Measurements from ENCODE around the gene ADAMTSL1.

GRCh38 chr9:18905028-18905882, 431.3 kb downstream of the ADAMTSL1 start:
- TF ChIP-seq, protein P1, sequence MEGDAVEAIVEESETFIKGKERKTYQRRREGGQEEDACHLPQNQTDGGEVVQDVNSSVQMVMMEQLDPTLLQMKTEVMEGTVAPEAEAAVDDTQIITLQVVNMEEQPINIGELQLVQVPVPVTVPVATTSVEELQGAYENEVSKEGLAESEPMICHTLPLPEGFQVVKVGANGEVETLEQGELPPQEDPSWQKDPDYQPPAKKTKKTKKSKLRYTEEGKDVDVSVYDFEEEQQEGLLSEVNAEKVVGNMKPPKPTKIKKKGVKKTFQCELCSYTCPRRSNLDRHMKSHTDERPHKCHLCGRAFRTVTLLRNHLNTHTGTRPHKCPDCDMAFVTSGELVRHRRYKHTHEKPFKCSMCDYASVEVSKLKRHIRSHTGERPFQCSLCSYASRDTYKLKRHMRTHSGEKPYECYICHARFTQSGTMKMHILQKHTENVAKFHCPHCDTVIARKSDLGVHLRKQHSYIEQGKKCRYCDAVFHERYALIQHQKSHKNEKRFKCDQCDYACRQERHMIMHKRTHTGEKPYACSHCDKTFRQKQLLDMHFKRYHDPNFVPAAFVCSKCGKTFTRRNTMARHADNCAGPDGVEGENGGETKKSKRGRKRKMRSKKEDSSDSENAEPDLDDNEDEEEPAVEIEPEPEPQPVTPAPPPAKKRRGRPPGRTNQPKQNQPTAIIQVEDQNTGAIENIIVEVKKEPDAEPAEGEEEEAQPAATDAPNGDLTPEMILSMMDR (IDR thresholded peaks at IDR 0.05; ENCODE audit: extremely low read depth in 1 of 2, insufficient read depth in 1 of 2, low read depth in 1 of 2, low read length in 2 of 2), result no peak
- TF ChIP-seq EZH2 (IDR thresholded peaks at IDR 0.05; ENCODE audit: borderline replicate concordance, low read depth, low read length, severe bottlenecking), result no peak
- no peak for TF ChIP-seq MAX (IDR thresholded peaks at IDR 0.05; ENCODE audit: insufficient read depth, insufficient read length)
- no peak for TF ChIP-seq JUN (IDR thresholded peaks at IDR 0.05; ENCODE audit: borderline replicate concordance, insufficient read depth, insufficient read length, low read depth)
